Mesenchymal stem cell (in vitro differentiated cells and primary cell): ENCODE data around the gene FEN1.

Experiments used
- DNase-seq: peaks from one replicate; pipeline ENCODE4 v3.0.0-alpha.2; 2013
- H2AFZ ChIP-seq: one replicate; pipeline ENCODE4 v1.6.1; 2013; ENCODE audit warnings: low read depth, mild to moderate bottlenecking, control low read depth, inconsistent platforms, low read length, moderate library complexity
- H2AK5ac ChIP-seq: 2 replicates; pipeline ENCODE4 v1.6.1; 2013; ENCODE audit warnings: low read length, moderate library complexity, mild to moderate bottlenecking, inconsistent platforms; ENCODE audit not compliant: severe bottlenecking
- H2BK120ac ChIP-seq: one replicate; pipeline ENCODE4 v1.6.1; 2013; ENCODE audit warnings: low read depth, mild to moderate bottlenecking, inconsistent platforms, low read length, moderate library complexity
- H2BK12ac ChIP-seq, 2 experiments: one replicate each; pipeline ENCODE4 v1.6.1; 2013; ENCODE audit warnings: inconsistent platforms in 2 of 2, low read length in 2 of 2, mild to moderate bottlenecking in 2 of 2, moderate library complexity in 2 of 2, control low read depth in 1 of 2
- H2BK15ac ChIP-seq: one replicate; pipeline ENCODE4 v1.6.1; 2013; ENCODE audit warnings: mild to moderate bottlenecking, low read depth, inconsistent platforms; ENCODE audit not compliant: poor library complexity, severe bottlenecking
- H2BK5ac ChIP-seq: 2 replicates; pipeline ENCODE4 v1.6.1; 2013; ENCODE audit warnings: low read depth, mild to moderate bottlenecking, low read length, control low read depth, inconsistent platforms; ENCODE audit not compliant: poor library complexity, severe bottlenecking
- H3K14ac ChIP-seq, 2 experiments: one replicate each; pipeline ENCODE4 v1.6.1; 2013; ENCODE audit warnings: inconsistent platforms in 2 of 2, low read length in 2 of 2, control low read depth in 1 of 2, mild to moderate bottlenecking in 1 of 2, moderate library complexity in 1 of 2
- H3K18ac ChIP-seq, 2 experiments: one replicate each; pipeline ENCODE4 v1.6.1; 2013; ENCODE audit warnings: inconsistent platforms in 2 of 2, low read length in 2 of 2, control low read depth in 1 of 2, low read depth in 1 of 2, mild to moderate bottlenecking in 1 of 2
- H3K23ac ChIP-seq, 2 experiments: one replicate each; pipeline ENCODE4 v1.6.1; 2013; ENCODE audit warnings: inconsistent platforms in 2 of 2, low read length in 2 of 2, mild to moderate bottlenecking in 2 of 2, moderate library complexity in 2 of 2, control low read depth in 1 of 2
- H3K27ac ChIP-seq: 2 replicates; pipeline ENCODE4 v1.5.1; 2013; ENCODE audit warnings: mild to moderate bottlenecking, moderate library complexity, low read length, control low read depth, inconsistent platforms; ENCODE audit not compliant: poor library complexity, severe bottlenecking
- H3K27me3 ChIP-seq, 2 experiments: 2 replicates each; pipeline versions ENCODE4 v1.6.1 to v1.7.0; 2013; ENCODE audit warnings: low read length in 2 of 2, mild to moderate bottlenecking in 2 of 2, moderate library complexity in 2 of 2, control low read depth in 1 of 2, inconsistent platforms in 1 of 2; ENCODE audit not compliant: control insufficient read depth in 1 of 2, insufficient read depth in 1 of 2
- H3K36me3 ChIP-seq, 2 experiments: 2 replicates each; pipeline versions ENCODE4 v1.6.1 to v1.7.0; 2013; ENCODE audit warnings: low read length in 2 of 2, control low read depth in 1 of 2, inconsistent platforms in 1 of 2, low read depth in 1 of 2, mild to moderate bottlenecking in 1 of 2; ENCODE audit not compliant: insufficient read depth in 2 of 2, control insufficient read depth in 1 of 2
- H3K4ac ChIP-seq, 2 experiments: one replicate each; pipeline ENCODE4 v1.6.1; 2013; ENCODE audit warnings: inconsistent platforms in 2 of 2, low read length in 2 of 2, mild to moderate bottlenecking in 2 of 2, moderate library complexity in 2 of 2, control low read depth in 1 of 2, low read depth in 1 of 2
- H3K4me1 ChIP-seq: 2 replicates; pipeline ENCODE4 v1.6.1; 2013; ENCODE audit warnings: low read depth, low read length, control low read depth; ENCODE audit not compliant: control insufficient read depth, insufficient read depth
- H3K4me2 ChIP-seq: 2 replicates; pipeline ENCODE4 v1.6.1; 2013; ENCODE audit warnings: low read length, mild to moderate bottlenecking, inconsistent platforms; ENCODE audit not compliant: poor library complexity, severe bottlenecking
- H3K4me3 ChIP-seq, 2 experiments: 2 replicates each; pipeline versions ENCODE4 v1.5.1 to v1.7.0; 2013; ENCODE audit warnings: low read length in 2 of 2, mild to moderate bottlenecking in 2 of 2, control low read depth in 1 of 2, low read depth in 1 of 2; ENCODE audit not compliant: insufficient read depth in 1 of 2
- H3K79me1 ChIP-seq: replicated peaks from 2 replicates; pipeline ENCODE4 v1.6.1; 2013; ENCODE audit warnings: mild to moderate bottlenecking, control low read depth, low read length, inconsistent platforms; ENCODE audit not compliant: poor library complexity, severe bottlenecking
- H3K9ac ChIP-seq: 2 replicates; pipeline ENCODE4 v1.7.0; 2013; ENCODE audit warnings: mild to moderate bottlenecking, low read length, moderate library complexity
- H3K9me3 ChIP-seq: 2 replicates; pipeline ENCODE4 v1.7.0; 2013; ENCODE audit warnings: mild to moderate bottlenecking, low read length; ENCODE audit not compliant: control insufficient read depth
- H4K8ac ChIP-seq: one replicate; pipeline ENCODE4 v1.6.1; 2013; ENCODE audit warnings: inconsistent platforms, mild to moderate bottlenecking, low read length, moderate library complexity
- H4K91ac ChIP-seq: one replicate; pipeline ENCODE4 v1.6.1; 2013; ENCODE audit warnings: mild to moderate bottlenecking, low read length, inconsistent platforms
- WGBS: methylation state at CpG from one replicate; pipeline ENCODE4 v1.1.7; 2013; ENCODE audit warnings: mixed read lengths; 5-methylcytosine and 5-hydroxymethylcytosine counted together

FEN1 gene

DNA sequence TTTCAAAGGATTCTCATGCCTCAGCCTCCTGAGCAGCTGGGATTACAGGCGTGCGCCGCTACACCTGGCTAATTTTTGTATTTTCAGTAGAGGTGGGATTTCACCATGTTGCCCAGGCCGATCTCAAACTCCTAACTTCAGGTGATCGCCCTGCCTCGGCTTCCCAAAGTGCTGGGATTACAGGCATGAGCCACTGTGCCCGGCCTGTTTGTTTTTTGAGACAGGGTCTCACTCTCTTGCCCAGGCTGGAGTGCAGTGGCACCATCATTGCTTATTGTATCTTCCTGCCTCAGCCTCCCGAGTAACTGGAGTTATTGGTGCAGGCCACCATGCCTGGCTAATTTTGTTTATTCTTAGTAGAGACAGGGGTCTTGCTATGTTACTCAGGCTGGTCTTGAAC, 43.5 kb downstream of the FEN1 start:
- no peak overlapping the region for H2BK12ac ChIP-seq
- H3K27ac ChIP-seq, result no peak overlapping the region
- H2BK120ac ChIP-seq, result no peak overlapping the region
- peaks cover 32% of the 10 kb centered on the region for H3K79me1 ChIP-seq
- no peak overlapping the region for H3K23ac ChIP-seq
- no peak overlapping the region for H2BK15ac ChIP-seq
- no peak for DNase-seq
- no peak overlapping the region for H2AFZ ChIP-seq
- no peak overlapping the region for H3K18ac ChIP-seq
- no peak overlapping the region for H4K91ac ChIP-seq
- no peak overlapping the region for H3K4me2 ChIP-seq
- H3K27me3 ChIP-seq, result no peaks in the 10 kb centered on the region
- 98% methylated on average over 8 of the region's 8 CpGs for WGBS
- peak overlapping the region; percentile 8 for H3K9ac ChIP-seq
- H2BK5ac ChIP-seq, result no peak overlapping the region
- peaks cover 2% of the 10 kb centered on the region for H3K9me3 ChIP-seq
- H3K4me3 ChIP-seq, result no peak overlapping the region
- no peak overlapping the region for H4K8ac ChIP-seq
- H2AK5ac ChIP-seq, result no peak overlapping the region
- H3K14ac ChIP-seq, result no peak overlapping the region
- peaks cover 47 to 58% of the 10 kb centered on the region in 2 experiments for H3K36me3 ChIP-seq
- H3K4ac ChIP-seq, result no peak overlapping the region
- peaks cover 24% of the 10 kb centered on the region for H3K4me1 ChIP-seq

- H3K9me3 ChIP-seq, result peaks cover 2% of the 10 kb centered on the region
- H2BK5ac ChIP-seq, result no peak overlapping the region
- H3K14ac ChIP-seq, result peak overlapping the region in 1 of 2 experiments; percentile 26
- DNase-seq, result no peak
- H3K4me1 ChIP-seq, result peaks cover 18% of the 10 kb centered on the region
- no peak overlapping the region for H3K27ac ChIP-seq
- peak overlapping the region; percentile 8 for H2BK15ac ChIP-seq
- no peak overlapping the region for H3K18ac ChIP-seq
- peak overlapping the region; percentile 53 for H4K8ac ChIP-seq
- no peak overlapping the region for H3K23ac ChIP-seq
- no peak overlapping the region for H3K4ac ChIP-seq
- no peak overlapping the region for H3K4me2 ChIP-seq
- 94% methylated on average over 15 of the region's 15 CpGs for WGBS
- peak overlapping the region; percentile 4 to 47 for H2BK12ac ChIP-seq
- H3K79me1 ChIP-seq, result peaks cover 38% of the 10 kb centered on the region
- H3K4me3 ChIP-seq, result no peak overlapping the region
- no peak overlapping the region for H2BK120ac ChIP-seq
- H3K9ac ChIP-seq, result no peak overlapping the region
- H2AK5ac ChIP-seq, result no peak overlapping the region
- H4K91ac ChIP-seq, result peak overlapping the region; percentile 15
- H3K27me3 ChIP-seq, result no peaks in the 10 kb centered on the region
- H3K36me3 ChIP-seq, result peaks cover 55 to 59% of the 10 kb centered on the region in 2 experiments
- H2AFZ ChIP-seq, result no peak overlapping the region
Observed at GRCh38 chr11:61837411-61838005, 44.8 kb downstream of the FEN1 start.

- no peak overlapping the region for H2AFZ ChIP-seq
- no peak overlapping the region for H3K9ac ChIP-seq
- DNase-seq, result no peak
- no peak overlapping the region for H3K23ac ChIP-seq
- peaks cover 38% of the 10 kb centered on the region for H3K79me1 ChIP-seq
- H3K27me3 ChIP-seq, result no peaks in the 10 kb centered on the region
- no peak overlapping the region for H2BK15ac ChIP-seq
- no peak overlapping the region for H2BK120ac ChIP-seq
- H4K91ac ChIP-seq, result no peak overlapping the region
- no peak overlapping the region for H2AK5ac ChIP-seq
- H3K14ac ChIP-seq, result no peak overlapping the region
- peaks cover 15% of the 10 kb centered on the region for H3K4me1 ChIP-seq
- H2BK5ac ChIP-seq, result no peak overlapping the region
- H3K27ac ChIP-seq, result no peak overlapping the region
- peak overlapping the region in 1 of 2 experiments; percentile 8 for H3K18ac ChIP-seq
- peak overlapping the region; percentile 12 for H4K8ac ChIP-seq
- peaks cover 2% of the 10 kb centered on the region for H3K9me3 ChIP-seq
- no peak overlapping the region for H3K4me2 ChIP-seq
- peak overlapping the region in 1 of 2 experiments; percentile 24 for H2BK12ac ChIP-seq
- peaks cover 61% of the 10 kb centered on the region in 2 experiments for H3K36me3 ChIP-seq
- H3K4ac ChIP-seq, result no peak overlapping the region
- WGBS, result 97% methylated on average over 5 of the region's 5 CpGs
- no peak overlapping the region for H3K4me3 ChIP-seq
Observed at GRCh38 chr11:61838501-61838900, 45.8 kb downstream of the FEN1 start.

DNA sequence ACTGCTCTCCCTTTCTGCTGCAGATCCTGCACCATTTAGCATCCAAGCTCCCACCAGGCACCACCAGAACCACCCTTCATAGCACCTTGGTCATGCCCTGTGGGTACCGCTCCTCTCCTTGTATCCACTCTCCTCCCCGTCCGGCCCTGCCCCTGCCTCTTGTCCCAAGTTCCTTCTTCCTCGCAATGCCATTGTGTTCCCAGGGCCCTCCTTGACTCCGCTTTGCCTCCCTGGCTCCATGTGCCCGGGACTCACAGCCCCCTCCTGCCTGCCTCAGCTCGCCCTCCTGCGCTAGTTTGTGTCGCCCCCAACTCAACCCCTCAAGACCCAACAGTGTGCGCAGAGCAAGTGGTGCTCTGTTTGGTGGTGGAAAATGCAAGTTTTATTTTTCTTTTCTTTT, 46.2 kb downstream of the FEN1 start:
- WGBS, result 95% methylated on average over 6 of the region's 10 CpGs

More for the DNA sequence above, 46.2 kb downstream of the FEN1 start:
- H3K9ac ChIP-seq, result no peak overlapping the region
- no peak overlapping the region for H2BK5ac ChIP-seq
- peaks cover 12% of the 10 kb centered on the region for H3K4me1 ChIP-seq
- peaks cover 36% of the 10 kb centered on the region for H3K79me1 ChIP-seq
- no peak overlapping the region for H3K4me3 ChIP-seq
- no peak overlapping the region for H3K14ac ChIP-seq
- H3K18ac ChIP-seq, result no peak overlapping the region
- no peak overlapping the region for H2BK15ac ChIP-seq
- H2BK12ac ChIP-seq, result peak overlapping the region in 1 of 2 experiments; percentile 24
- H3K23ac ChIP-seq, result no peak overlapping the region
- no peak overlapping the region for H3K4me2 ChIP-seq
- peaks cover 57 to 63% of the 10 kb centered on the region in 2 experiments for H3K36me3 ChIP-seq
- no peaks in the 10 kb centered on the region for H3K27me3 ChIP-seq
- H3K4ac ChIP-seq, result no peak overlapping the region
- no peak overlapping the region for H3K27ac ChIP-seq
- no peak overlapping the region for H4K91ac ChIP-seq
- peaks cover 2% of the 10 kb centered on the region for H3K9me3 ChIP-seq
- H2AK5ac ChIP-seq, result no peak overlapping the region
- H2BK120ac ChIP-seq, result no peak overlapping the region
- H2AFZ ChIP-seq, result no peak overlapping the region
- peak overlapping the region; percentile 12 for H4K8ac ChIP-seq
- no peak for DNase-seq
